GM19372 (cell line): ENCODE data around the gene FGF23.

Source experiments
- ATAC-seq: cut with Tn5 transposase; IDR thresholded peaks from one replicate; pipeline ENCODE4 v1.9.1; 2021; ENCODE audit warnings: mild to moderate bottlenecking, low read depth, moderate library complexity; ENCODE audit not compliant: unreplicated experiment

Gene FGF23

GRCh38 chr12:4386801-4387200, 7.3 kb upstream of the FGF23 start:
- ATAC-seq = no peak

DNA sequence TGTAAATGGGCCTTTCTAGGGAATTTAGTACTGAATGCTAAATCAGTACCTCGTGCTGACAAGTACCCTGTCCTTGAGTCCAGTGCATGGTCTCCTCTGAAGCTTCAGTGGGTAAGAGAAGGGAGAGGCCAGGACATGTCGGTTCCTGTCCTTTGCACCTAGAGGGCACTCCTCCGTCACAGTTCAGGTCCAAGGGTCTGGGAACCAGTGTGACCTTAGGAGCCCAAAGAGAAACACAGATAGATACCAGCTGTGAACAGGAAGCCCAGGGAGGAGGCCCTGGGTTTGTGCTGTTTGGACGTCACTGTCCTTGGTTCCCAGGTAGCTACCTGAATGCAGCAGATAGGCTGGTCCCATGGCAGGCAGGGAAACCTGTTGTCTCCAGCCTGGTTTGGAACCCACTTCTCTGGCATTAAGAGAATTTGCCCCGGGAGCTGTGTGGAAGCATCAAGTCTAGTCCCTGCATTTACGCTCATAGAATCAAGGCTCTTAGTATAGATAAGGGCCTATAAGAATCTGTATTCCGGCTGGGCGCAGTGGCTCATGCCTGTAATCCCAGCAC, 3.9 kb upstream of the FGF23 start:
- ATAC-seq = no peak

DNA sequence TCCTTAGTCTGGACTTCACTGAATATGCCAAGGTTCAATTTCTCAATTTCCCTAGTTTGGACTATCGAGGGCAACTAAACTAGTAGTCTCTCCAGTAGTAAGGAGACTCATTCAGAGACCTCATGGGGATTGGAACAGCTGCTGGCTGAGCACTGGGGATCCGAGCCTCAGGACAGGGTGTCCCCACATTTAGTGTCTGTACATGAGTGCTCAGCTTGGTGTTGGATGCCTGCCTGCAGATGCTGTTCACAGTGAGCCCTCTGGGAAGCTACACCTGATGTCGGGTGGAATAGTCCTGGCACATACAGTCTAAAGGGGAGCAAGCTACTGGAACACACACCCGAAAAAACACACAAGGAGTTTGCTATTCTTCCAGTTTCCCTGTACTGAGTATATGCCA, 820 bp upstream of the FGF23 start:
- ATAC-seq = no peak

GRCh38 chr12:4378772-4379171, 740 bp downstream of the FGF23 start:
- no peak for ATAC-seq

DNA sequence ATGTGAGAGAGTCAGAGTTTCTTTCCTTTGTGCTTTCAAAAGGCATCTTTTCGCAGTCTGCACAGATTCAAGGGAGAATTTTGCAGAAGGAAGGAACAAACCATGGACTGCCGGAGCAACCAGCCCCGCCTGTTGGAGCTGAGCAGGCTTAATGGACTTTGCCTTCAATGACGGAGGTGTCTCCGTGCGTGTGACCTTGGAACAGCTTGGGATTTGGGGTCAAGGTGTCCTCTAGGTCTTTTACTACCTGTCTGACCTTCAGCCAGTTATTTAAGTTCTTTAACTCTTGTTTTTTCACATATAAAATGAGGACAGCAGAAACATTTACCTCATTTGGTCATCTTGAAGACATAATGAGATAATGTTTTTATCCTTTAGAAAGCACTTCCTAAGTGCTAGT, 4.1 kb downstream of the FGF23 start:
- ATAC-seq = no peak

DNA sequence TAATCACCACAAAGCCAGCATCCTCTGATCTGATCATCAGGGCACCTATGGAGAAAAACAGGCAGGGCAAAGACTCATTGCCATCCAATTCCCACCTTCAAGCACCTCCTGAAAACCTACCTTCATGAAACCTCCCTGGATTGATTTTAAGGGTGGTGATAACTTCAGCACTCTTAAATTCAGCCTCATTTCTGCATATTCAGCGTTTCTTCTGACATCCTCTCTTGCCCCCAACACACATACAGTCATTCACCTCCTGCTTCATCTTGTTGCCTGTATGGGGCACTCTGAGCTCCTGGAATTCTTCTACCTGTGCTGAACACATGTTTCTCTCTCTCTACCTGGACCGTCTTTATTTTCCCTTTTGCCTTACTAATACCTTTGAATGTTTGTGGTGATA, 6.9 kb downstream of the FGF23 start:
- ATAC-seq = no peak

DNA sequence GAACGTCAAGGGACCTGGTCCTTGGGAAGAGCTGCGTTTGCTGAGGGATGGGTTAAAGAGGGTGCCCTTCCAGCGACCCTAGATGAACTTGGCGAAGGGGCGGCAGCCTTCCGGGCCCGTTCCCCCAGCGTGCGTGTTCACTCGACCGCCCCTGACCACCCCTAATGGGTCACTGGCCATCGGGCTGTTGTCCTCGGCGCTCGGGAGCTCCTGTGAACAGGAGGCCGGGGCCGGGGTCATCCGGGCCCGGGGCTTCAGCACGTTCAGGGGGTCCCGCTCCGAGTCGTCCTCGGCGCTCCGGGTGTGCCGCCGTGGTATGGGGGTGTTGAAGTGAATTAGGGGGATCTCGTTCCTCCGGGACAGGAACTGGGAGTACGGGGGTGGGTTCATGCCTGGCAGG, 9.2 kb downstream of the FGF23 start:
- ATAC-seq = no peak

DNA sequence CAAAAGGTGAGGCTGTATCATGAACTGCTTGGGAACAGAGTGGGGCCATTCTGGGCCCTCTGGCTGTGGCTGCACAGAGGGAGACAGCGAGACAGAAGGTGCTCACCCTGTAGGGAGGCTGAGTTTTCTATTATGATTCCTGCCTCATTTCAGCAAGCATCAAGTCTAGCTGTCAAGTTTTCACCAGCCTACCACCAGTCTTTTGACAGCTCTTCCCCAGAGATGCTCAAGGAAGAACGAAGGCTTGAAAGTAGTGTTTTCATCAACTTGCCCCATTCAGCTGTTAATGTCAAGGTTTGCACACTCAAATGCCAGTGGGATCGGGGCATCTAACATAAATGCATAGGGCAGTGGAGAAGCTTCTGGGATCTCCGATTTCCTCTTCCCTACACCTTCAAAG, 10.0 kb downstream of the FGF23 start:
- ATAC-seq = no peak

- no peak for ATAC-seq
Measured at GRCh38 chr12:4366090-4366489, 13.4 kb downstream of the FGF23 start.

- ATAC-seq = no peak
Measured at GRCh38 chr12:4356041-4356327, 23.5 kb downstream of the FGF23 start.

DNA sequence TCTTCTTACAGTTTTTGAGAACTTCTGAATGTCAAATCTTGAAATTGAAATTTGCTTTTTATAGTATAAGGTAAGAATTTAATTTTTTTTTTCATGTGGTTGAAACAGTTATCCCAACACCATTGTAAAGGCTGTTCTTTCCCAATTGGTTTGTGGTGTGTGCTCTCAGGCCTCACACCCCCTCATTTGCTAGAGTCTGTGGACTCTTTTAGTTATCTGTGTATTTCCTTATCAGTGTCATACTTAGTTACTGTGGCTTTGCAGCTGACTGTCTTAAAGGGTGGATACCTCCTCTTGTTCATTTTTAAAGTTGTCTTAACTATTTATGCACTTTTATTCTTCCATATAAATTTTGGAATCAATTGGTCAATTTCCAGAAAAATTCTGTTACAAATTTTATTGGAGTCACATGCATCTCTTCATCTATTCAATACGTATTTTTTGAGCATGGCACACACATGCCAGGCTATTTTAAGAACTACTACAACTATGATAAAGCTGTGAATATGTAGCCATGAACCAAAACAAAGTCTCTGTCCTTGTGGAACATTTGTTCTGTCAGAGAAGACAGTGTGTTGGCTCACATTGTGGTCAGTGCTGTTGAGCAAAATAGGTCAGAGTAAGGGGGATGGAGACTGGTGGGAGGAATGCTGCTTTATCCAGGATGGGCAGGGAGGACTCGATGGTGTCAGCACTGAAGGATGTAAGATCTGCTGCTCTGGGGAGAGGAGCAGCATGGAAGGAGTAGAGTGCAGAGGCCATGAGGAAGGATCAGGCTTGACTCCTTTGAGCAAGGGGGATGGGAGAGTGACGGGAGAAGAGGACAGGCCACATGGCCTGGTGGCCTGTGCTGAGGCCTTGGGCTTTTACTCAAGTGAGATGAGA, 24.1 kb downstream of the FGF23 start:
- ATAC-seq = no peak

GRCh38 chr12:4353785-4354208, 25.7 kb downstream of the FGF23 start:
- no peak for ATAC-seq

- ATAC-seq = no peak
Measured at GRCh38 chr12:4346931-4347330, 32.6 kb downstream of the FGF23 start.

GRCh38 chr12:4331842-4332241, 47.7 kb downstream of the FGF23 start:
- ATAC-seq = no peak

- no peak for ATAC-seq
Measured at GRCh38 chr12:4331221-4331620, 48.3 kb downstream of the FGF23 start.

- no peak for ATAC-seq
Measured at GRCh38 chr12:4330203-4330602, 49.3 kb downstream of the FGF23 start.

DNA sequence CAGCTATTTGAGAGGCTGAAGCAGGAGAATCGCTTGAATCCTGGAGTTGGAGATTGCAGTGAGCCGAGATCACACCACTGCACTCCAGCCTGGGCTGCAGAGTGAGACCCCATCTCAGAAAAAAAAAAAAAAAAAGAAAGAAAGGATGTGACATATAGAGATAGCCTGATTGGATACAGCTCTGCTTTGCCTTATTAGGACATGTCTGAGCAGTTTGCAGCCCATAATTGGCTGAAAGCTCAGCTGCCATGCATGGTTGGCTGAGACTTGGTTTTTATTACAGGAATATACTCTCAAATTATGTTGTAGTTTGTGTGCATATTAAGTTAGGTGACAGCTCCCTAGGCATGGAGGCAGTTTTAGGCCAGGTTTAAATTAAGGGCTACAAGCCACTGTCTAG, 52.2 kb downstream of the FGF23 start:
- ATAC-seq = no peak

- no peak for ATAC-seq
Measured at GRCh38 chr12:4325966-4326365, 53.5 kb downstream of the FGF23 start.

- ATAC-seq = no peak
Measured at GRCh38 chr12:4324366-4324765, 55.1 kb downstream of the FGF23 start.

GRCh38 chr12:4323396-4323795, 56.1 kb downstream of the FGF23 start:
- ATAC-seq = no peak

GRCh38 chr12:4322726-4323125, 56.8 kb downstream of the FGF23 start:
- ATAC-seq = no peak
